Activated CD4-positive, alpha-beta memory T cell treated with anti-CD3 and anti-CD28 coated beads for 36 hours (primary cell): Measurements from ENCODE around the gene OR7E24. TPM values are rescaled to one million over a fixed set of nuclear protein-coding genes. Genes with fewer than 3 reads are reported as not detected.
A peak's percentile ranks its signal among the peaks of the same experiment; 100 is the strongest.
"Not testable (repeated sequence)": the region's sequence is repeated elsewhere in the genome, so short reads cannot be mapped to it uniquely, and the experiment has no call there.

Experiments used
- CTCF ChIA-PET: fragments of 350-600 bp; sonication (Branson Sonifier 250); formaldehyde crosslinking; loops from one replicate; lab custom pipeline; 2021; ENCODE audit warnings: antibody characterized with exemption, inconsistent platforms; lab: Charles Lee
- POLR2A ChIA-PET: fragments of 350-600 bp; sonication (Branson Sonifier 250); formaldehyde crosslinking; loops from one replicate; lab custom pipeline; 2021; ENCODE audit warnings: antibody characterized with exemption; lab: Charles Lee
- DNase-seq: peaks from one replicate; pipeline ENCODE4 v3.0.0-alpha.2; 2020
- H3K27ac Mint-ChIP-seq: one replicate; pipeline ENCODE4 v1.8.0; 2021; ENCODE audit warnings: mixed read lengths
- H3K27me3 Mint-ChIP-seq: one replicate; pipeline ENCODE4 v1.8.0; 2021; ENCODE audit warnings: mixed read lengths
- H3K36me3 Mint-ChIP-seq: one replicate; pipeline ENCODE4 v1.8.0; 2021; ENCODE audit warnings: mixed read lengths
- H3K4me1 Mint-ChIP-seq: one replicate; pipeline ENCODE4 v1.8.0; 2021; ENCODE audit warnings: low read depth, mixed read lengths
- H3K4me3 Mint-ChIP-seq: one replicate; pipeline ENCODE4 v1.8.0; 2021; ENCODE audit warnings: mild to moderate bottlenecking, mixed read lengths
- H3K9me3 Mint-ChIP-seq: one replicate; pipeline ENCODE4 v1.8.0; 2021; ENCODE audit warnings: mixed read lengths
- intact Hi-C: fragments of 100-400 bp; cut with micrococcal nuclease; formaldehyde crosslinking; loops from one replicate; pipeline ENCODE4 v1.15.1; 2023
- total RNA-seq, 2 experiments: library from RNA; stranded (reverse); gene quantifications; one replicate each; pipeline ENCODE4 v1.2.3, GENCODE V29; 2021

Gene OR7E24
- total RNA-seq = not detected

- POLR2A ChIA-PET = no interaction called here
- H3K36me3 Mint-ChIP-seq = peaks cover 1% of the 10 kb centered on the region
Observed at GRCh38 chr19:9250630-9251029, at the start of gene OR7E24. TSS of gene OR7E24 (plus strand) at chr19:9250930. CDS start at chr19:9251044, 114 bp downstream.

GRCh38 chr19:9205501-9206113 is 45.1 kb upstream of the OR7E24 start:
- peak overlapping the region; percentile 23 for H3K4me3 Mint-ChIP-seq
- POLR2A ChIA-PET = no interaction called here
- DNase-seq = peak; percentile 76
- peaks cover 4% of the 10 kb centered on the region for H3K27me3 Mint-ChIP-seq
- intact Hi-C loops = loop anchor here (1.0 to 2.0 kb wide), 4 partner anchors 69 to 591 kb away; no protein-coding TSS in a partner anchor
- no peaks in the 10 kb centered on the region for H3K9me3 Mint-ChIP-seq
- CTCF ChIA-PET = interaction anchor here (0.6 to 2.5 kb wide), 16 partner anchors 10 to 593 kb away, joined by 3 to 14 read pairs (median 3); partner anchors contain the start of genes ZNF266, ZNF559 and ZNF846
- H3K36me3 Mint-ChIP-seq = no peaks in the 10 kb centered on the region
- no peak overlapping the region for H3K27ac Mint-ChIP-seq
- H3K4me1 Mint-ChIP-seq = peaks cover 2% of the 10 kb centered on the region

More at GRCh38 chr19:9250630-9251029, at the start of gene OR7E24:
- Mint-ChIP-seq H3K4me1 (no peaks in the 10 kb centered on the region), H3K27ac (no peak within 1 kb of the TSS), H3K27me3 (peaks cover 13% of the 10 kb centered on the region), H3K4me3 (no peak within 1 kb of the TSS), H3K9me3 (peaks cover 7% of the 10 kb centered on the region)
- no peak for DNase-seq
- CTCF ChIA-PET = no interaction called here
- intact Hi-C loops = no loop called here

- no peaks in the 10 kb centered on the region for H3K9me3 Mint-ChIP-seq
- H3K4me1 Mint-ChIP-seq = no peaks in the 10 kb centered on the region
- no peak within 1 kb of the TSS for H3K4me3 Mint-ChIP-seq
- peaks cover 5% of the 10 kb centered on the region for H3K27me3 Mint-ChIP-seq
- CTCF ChIA-PET = no interaction called here
- no peaks in the 10 kb centered on the region for H3K36me3 Mint-ChIP-seq
- H3K27ac Mint-ChIP-seq = no peak within 1 kb of the TSS
- DNase-seq = no peak
- POLR2A ChIA-PET = no interaction called here
- intact Hi-C loops = no loop called here
Observed at GRCh38 chr19:9219489-9219888, 31.2 kb upstream of the OR7E24 start, which contains the start of gene OR7D4. TSS of gene OR7D4 (minus strand) at chr19:9219589. CDS start at chr19:9214837, 4,752 bp downstream.

- H3K4me3 Mint-ChIP-seq = no peak overlapping the region
- H3K9me3 Mint-ChIP-seq = peaks cover 8% of the 10 kb centered on the region
- peaks cover 2% of the 10 kb centered on the region for H3K36me3 Mint-ChIP-seq
- POLR2A ChIA-PET = no interaction called here
- CTCF ChIA-PET = no interaction called here
- H3K4me1 Mint-ChIP-seq = no peaks in the 10 kb centered on the region
- H3K27me3 Mint-ChIP-seq = peaks cover 13% of the 10 kb centered on the region
- no peak for DNase-seq
- intact Hi-C loops = no loop called here
- no peak overlapping the region for H3K27ac Mint-ChIP-seq
Observed at GRCh38 chr19:9251236-9251635, 506 bp downstream of the OR7E24 start.

- intact Hi-C loops, H3K4me3 Mint-ChIP-seq, H3K4me1 Mint-ChIP-seq, H3K27me3 Mint-ChIP-seq, CTCF ChIA-PET, H3K27ac Mint-ChIP-seq: not testable (repeated sequence)
- POLR2A ChIA-PET = interaction anchor here (0.6 to 0.9 kb wide), 2 partner anchors 12 to 469 kb away, joined by 3 to 4 read pairs; no protein-coding TSS in a partner anchor
- DNase-seq = peak; percentile 17
- Mint-ChIP-seq H3K36me3 (peaks cover 21% of the 10 kb centered on the region), H3K9me3 (peaks cover 59% of the 10 kb centered on the region)
Observed at GRCh38 chr19:9283485-9283884, 32.8 kb downstream of the OR7E24 start.

- Mint-ChIP-seq H3K36me3 (peaks cover 52% of the 10 kb centered on the region), H3K27me3 (no peaks in the 10 kb centered on the region), H3K27ac (no peak overlapping the region), H3K9me3 (peaks cover 65% of the 10 kb centered on the region), H3K4me3 (no peak overlapping the region), H3K4me1 (no peaks in the 10 kb centered on the region)
- no peak for DNase-seq
- ChIA-PET CTCF (no interaction called here), POLR2A (no interaction called here)
- intact Hi-C loops = no loop called here
Observed at GRCh38 chr19:9289231-9289884, 38.6 kb downstream of the OR7E24 start.

- Mint-ChIP-seq H3K27ac (no peak overlapping the region), H3K36me3 (peaks cover 85% of the 10 kb centered on the region), H3K9me3 (peaks cover 79% of the 10 kb centered on the region), H3K4me3 (no peak overlapping the region), H3K4me1 (no peaks in the 10 kb centered on the region), H3K27me3 (no peaks in the 10 kb centered on the region)
- POLR2A ChIA-PET = no interaction called here
- CTCF ChIA-PET = no interaction called here
- DNase-seq = no peak
- intact Hi-C loops = no loop called here
Observed at GRCh38 chr19:9295411-9295849, 44.7 kb downstream of the OR7E24 start.

GRCh38 chr19:9296336-9296735 is 45.6 kb downstream of the OR7E24 start:
- no peak for DNase-seq
- intact Hi-C loops = no loop called here
- ChIA-PET CTCF (no interaction called here), POLR2A (no interaction called here)
- Mint-ChIP-seq H3K27me3 (no peaks in the 10 kb centered on the region), H3K36me3 (peaks cover 89% of the 10 kb centered on the region), H3K27ac (no peak overlapping the region), H3K9me3 (peaks cover 83% of the 10 kb centered on the region), H3K4me3 (no peak overlapping the region), H3K4me1 (no peaks in the 10 kb centered on the region)

Other genes with a start within 250 kb of the OR7E24 start
- not detected for gene MUC16, start 240.5 kb upstream of the OR7E24 start, total RNA-seq
- not detected for gene OR1M1, start 163.9 kb upstream of the OR7E24 start, total RNA-seq
- gene OR7G2, start 143.5 kb upstream of the OR7E24 start, total RNA-seq = not detected
- gene OR7G1, start 135.2 kb upstream of the OR7E24 start, total RNA-seq = not detected
- gene OR7G3, start 124.0 kb upstream of the OR7E24 start, total RNA-seq = not detected
- 10 to 100 TPM; 31.8 to 31.9 TPM for gene ZNF317, start 110.5 kb upstream of the OR7E24 start, total RNA-seq
- gene OR7D2, start 72.0 kb upstream of the OR7E24 start, total RNA-seq = under 1 TPM in 1 of 2 experiments, not detected in 1; 0.17 TPM
- not detected for gene OR7D4, start 31.3 kb upstream of the OR7E24 start, total RNA-seq
- gene ZNF699, start 58.9 kb downstream of the OR7E24 start, total RNA-seq = 1 to 10 TPM; 5.8 to 6.8 TPM
- gene ZNF559, start 73.2 kb downstream of the OR7E24 start, total RNA-seq = 1 to 10 TPM; 8.0 to 9.4 TPM
- under 1 TPM; 0.43 to 0.46 TPM for gene ZNF177, start 112.1 kb downstream of the OR7E24 start, total RNA-seq
- gene ZNF266, start 184.6 kb downstream of the OR7E24 start, total RNA-seq = 10 to 100 TPM; 20.0 to 23.4 TPM
- not detected for gene ZNF560, start 247.7 kb downstream of the OR7E24 start, total RNA-seq